GM23338 (cell line): ENCODE data around the gene PGF. TPM values are rescaled to one million over a fixed set of nuclear protein-coding genes. Genes with fewer than 3 reads are reported as not detected.

Experiments used
- ATAC-seq: fragments of 200-7000 bp; cut with Tn5 transposase; 3 replicates; pipeline ENCODE4 v1.9.1; 2020
- DNase-seq: peaks from one replicate; pipeline ENCODE4 v3.0.0-alpha.2; 2015; ENCODE audit warnings: low spot score
- H2AFZ ChIP-seq: fragments of 200-600 bp; sonication (generic); 2 replicates; pipeline ENCODE4 v1.8.0; 2016; ENCODE audit warnings: antibody characterized with exemption, mild to moderate bottlenecking, moderate library complexity
- H3F3A ChIP-seq: fragments of 200-600 bp; sonication (generic); replicated peaks from 2 replicates; pipeline ENCODE4 v1.8.0; 2017; ENCODE audit warnings: antibody characterized with exemption, mixed run types, low read depth
- H3K27ac ChIP-seq: fragments of 200-600 bp; sonication (generic); 2 replicates; pipeline ENCODE4 v1.6.1; 2016; ENCODE audit warnings: low read depth
- H3K27me3 ChIP-seq: fragments of 200-600 bp; sonication (generic); 2 replicates; pipeline ENCODE4 v1.8.0; 2016; ENCODE audit warnings: mild to moderate bottlenecking, mixed run types, moderate library complexity; ENCODE audit not compliant: insufficient read depth
- H3K36me3 ChIP-seq: fragments of 200-600 bp; sonication (generic); 2 replicates; pipeline ENCODE4 v1.8.0; 2016; ENCODE audit warnings: mild to moderate bottlenecking; ENCODE audit not compliant: insufficient read depth
- H3K4me1 ChIP-seq: fragments of 200-600 bp; sonication (generic); 2 replicates; pipeline ENCODE4 v1.8.0; 2016; ENCODE audit warnings: mild to moderate bottlenecking, moderate library complexity; ENCODE audit not compliant: insufficient read depth
- H3K4me2 ChIP-seq: fragments of 200-600 bp; sonication (generic); 2 replicates; pipeline ENCODE4 v1.7.1; 2017; ENCODE audit warnings: mixed run types
- H3K4me3 ChIP-seq: fragments of 200-600 bp; sonication (generic); 2 replicates; pipeline ENCODE4 v1.6.1; 2016; ENCODE audit warnings: mixed run types
- H3K79me2 ChIP-seq: fragments of 200-600 bp; sonication (generic); replicated peaks from 2 replicates; pipeline ENCODE4 v1.8.0; 2017; ENCODE audit warnings: mild to moderate bottlenecking; ENCODE audit not compliant: insufficient read depth
- H3K9me2 ChIP-seq: fragments of 200-600 bp; sonication (generic); 2 replicates; pipeline ENCODE4 v1.8.0; 2017; ENCODE audit not compliant: insufficient read depth
- H4K20me1 ChIP-seq: fragments of 200-600 bp; sonication (generic); replicated peaks from 2 replicates; pipeline ENCODE4 v1.8.0; 2017; ENCODE audit warnings: mild to moderate bottlenecking; ENCODE audit not compliant: insufficient read depth
- H3K27ac Mint-ChIP-seq: 2 replicates; pipeline ENCODE4 v1.8.0; 2020; ENCODE audit warnings: inconsistent platforms, mild to moderate bottlenecking, moderate library complexity, mixed read lengths
- H3K27me3 Mint-ChIP-seq: 3 replicates; pipeline ENCODE4 v1.8.0; 2022; ENCODE audit warnings: low read depth, mild to moderate bottlenecking, moderate library complexity, mixed read lengths, inconsistent platforms; ENCODE audit not compliant: insufficient read depth, poor library complexity
- H3K36me3 Mint-ChIP-seq: 3 replicates; pipeline ENCODE4 v1.8.0; 2021; ENCODE audit warnings: low read depth, mild to moderate bottlenecking, inconsistent platforms, moderate library complexity, mixed read lengths
- H3K4me1 Mint-ChIP-seq: 3 replicates; pipeline ENCODE4 v1.8.0; 2020; ENCODE audit warnings: mild to moderate bottlenecking, inconsistent platforms, mixed read lengths
- H3K4me3 Mint-ChIP-seq: 3 replicates; pipeline ENCODE4 v1.8.0; 2021; ENCODE audit warnings: moderate library complexity, mild to moderate bottlenecking, inconsistent platforms, mixed read lengths
- H3K9me3 Mint-ChIP-seq: 3 replicates; pipeline ENCODE4 v1.8.0; 2020; ENCODE audit warnings: moderate library complexity, mild to moderate bottlenecking, inconsistent platforms, mixed read lengths
- CREB1 ChIP-seq: fragments of 250-450 bp; sonication (Bioruptor Pico); IDR thresholded peaks from 2 replicates; pipeline ENCODE4 v1.5.0; 2020; ENCODE audit warnings: low read depth, mild to moderate bottlenecking, moderate library complexity
- EZH2 ChIP-seq: fragments of 200-600 bp; sonication (generic); IDR thresholded peaks from one replicate; pipeline ENCODE4 v1.8.0; 2017; ENCODE audit warnings: antibody characterized with exemption, mild to moderate bottlenecking, low read depth; ENCODE audit not compliant: unreplicated experiment
- STAT1 ChIP-seq: IDR thresholded peaks from one replicate; pipeline ENCODE4 v1.6.1; 2016; ENCODE audit warnings: antibody characterized with exemption; ENCODE audit not compliant: unreplicated experiment
- ZNF114 ChIP-seq: fragments of 250-450 bp; sonication (Bioruptor Pico); IDR thresholded peaks from 2 replicates; pipeline ENCODE4 v1.5.0; 2020; ENCODE audit warnings: mild to moderate bottlenecking, moderate library complexity
- ZNF331 ChIP-seq: fragments of 250-450 bp; sonication (Bioruptor Pico); IDR thresholded peaks from 2 replicates; pipeline ENCODE4 v1.5.0; 2020; ENCODE audit warnings: low read depth, mild to moderate bottlenecking, moderate library complexity
- ZNF462 ChIP-seq: fragments of 250-450 bp; sonication (Bioruptor Pico); IDR thresholded peaks from 2 replicates; pipeline ENCODE4 v1.5.0; 2020; ENCODE audit warnings: mild to moderate bottlenecking, moderate library complexity
- polyA plus RNA-seq: library from polyadenylated mRNA; unstranded; fragments of >200 nt; fragmentation: Nextera tagmentation; extraction: Ambion mirVana; gene quantifications from 2 replicates; pipeline ENCODE4 v1.2.1, GENCODE V29; 2016
- total RNA-seq: library from RNA; depleted of rRNA; stranded (reverse); fragments of >200 nt; shearing (Covaris generic); gene quantifications from 2 replicates; pipeline ENCODE4 v1.2.3, GENCODE V29; 2014

The PGF gene
- total and polyA plus RNA-seq, 2 experiments from 2014 or later: 2.9 to 6.3 TPM

- Mint-ChIP-seq H3K4me3 (no peak overlapping the region), H3K9me3 (no peaks in the 10 kb centered on the region; the same call in 2 of the 3 replicates), H3K27me3 (peaks cover 14% of the 10 kb centered on the region), H3K27ac (no peak overlapping the region), H3K36me3 (no peaks in the 10 kb centered on the region), H3K4me1 (peaks cover 42% of the 10 kb centered on the region)
- Histone ChIP-seq H3K79me2 (no peaks in the 10 kb centered on the region), H3K27me3 (no peaks in the 10 kb centered on the region), H3K4me1 (peaks cover 30% of the 10 kb centered on the region), H3K27ac (no peak overlapping the region), H2AFZ (peak overlapping the region; percentile 94), H3K4me2 (0 out of 2 replicates have a peak overlapping the region, but pooled peaks have one; percentile 40), H4K20me1 (no peaks in the 10 kb centered on the region), H3K4me3 (no peak overlapping the region), H3K9me2 (no peaks in the 10 kb centered on the region), H3K36me3 (no peaks in the 10 kb centered on the region), H3F3A (peaks cover 8% of the 10 kb centered on the region; the same call in 1 of the 2 replicates)
- no peak for DNase-seq
- no peak for TF ChIP-seq CREB1
- no peak for TF ChIP-seq ZNF331 (CRISPR knock-in tag)
- TF ChIP-seq STAT1: no peak
- TF ChIP-seq ZNF462: no peak
- TF ChIP-seq EZH2: no peak
- no peak for TF ChIP-seq ZNF114 (CRISPR knock-in tag)
- no peak for ATAC-seq
Observed at GRCh38 chr14:74980398-74980730, 25.0 kb upstream of the PGF start.
